ENCODE data around the gene FAF1.
"Not testable (repeated sequence)": the region's sequence is repeated elsewhere in the genome, so short reads cannot be mapped to it uniquely, and the experiment has no call there.

The FAF1 gene

GRCh38 chr1:50610563-50610962 lies 349.5 kb downstream of the FAF1 start:
- DNase-seq = peak; percentile 88

GRCh38 chr1:50609508-50609907 lies 350.6 kb downstream of the FAF1 start:
- no peak for DNase-seq

GRCh38 chr1:50605186-50605875 lies 354.7 kb downstream of the FAF1 start:
- DNase-seq = peak; percentile 42

- no peak for DNase-seq
These were observed 355.5 kb downstream of the FAF1 start for GRCh38 chr1:50604580-50604979.

- DNase-seq = peak; percentile 82
These were observed 356.5 kb downstream of the FAF1 start for GRCh38 chr1:50603274-50604271.

GRCh38 chr1:50599546-50599945 lies 360.5 kb downstream of the FAF1 start:
- DNase-seq = no peak

GRCh38 chr1:50595874-50596273 lies 364.2 kb downstream of the FAF1 start:
- DNase-seq = no peak

GRCh38 chr1:50593515-50593914 lies 366.6 kb downstream of the FAF1 start:
- no peak for DNase-seq

- no peak for DNase-seq
These were observed 368.5 kb downstream of the FAF1 start for GRCh38 chr1:50591598-50591997.

GRCh38 chr1:50582346-50582745 lies 377.7 kb downstream of the FAF1 start:
- DNase-seq = no peak

GRCh38 chr1:50570066-50570468 lies 390.0 kb downstream of the FAF1 start:
- no peak for DNase-seq

- no peak for DNase-seq
These were observed 391.3 kb downstream of the FAF1 start for GRCh38 chr1:50568782-50569181.

GRCh38 chr1:50566405-50566804 lies 393.7 kb downstream of the FAF1 start:
- no peak for DNase-seq

GRCh38 chr1:50564417-50564816 lies 395.6 kb downstream of the FAF1 start:
- DNase-seq = no peak

- DNase-seq = no peak
These were observed 398.0 kb downstream of the FAF1 start for GRCh38 chr1:50562106-50562505.

GRCh38 chr1:50559421-50559820 lies 400.6 kb downstream of the FAF1 start:
- peak; percentile 85 for DNase-seq

- no peak for DNase-seq
These were observed 406.1 kb downstream of the FAF1 start for GRCh38 chr1:50553921-50554320.

- DNase-seq = no peak
These were observed 411.8 kb downstream of the FAF1 start for GRCh38 chr1:50548243-50548642.

GRCh38 chr1:50542362-50542761 lies 417.7 kb downstream of the FAF1 start:
- DNase-seq = no peak

GRCh38 chr1:50538476-50538875 lies 421.6 kb downstream of the FAF1 start:
- DNase-seq = no peak

GRCh38 chr1:50531601-50532000 lies 428.5 kb downstream of the FAF1 start:
- no peak for DNase-seq

- DNase-seq = no peak
These were observed 429.0 kb downstream of the FAF1 start for GRCh38 chr1:50531027-50531426.

GRCh38 chr1:50529510-50529909 lies 430.6 kb downstream of the FAF1 start:
- DNase-seq = no peak

GRCh38 chr1:50527987-50528320 lies 432.1 kb downstream of the FAF1 start:
- not testable (repeated sequence) for DNase-seq

Measured in NCI-H1105 (cell line).